EH (cell line): Measurements from ENCODE around the gene CBY1.

Experiments
- DNase-seq: peaks from one replicate; pipeline ENCODE4 v3.0.0-alpha.2; 2015; ENCODE audit warnings: low read depth

CBY1 gene

GRCh38 chr22:38700789-38701628 lies 44.6 kb downstream of the CBY1 start, which contains the start of gene JOSD1:
JOSD1 (minus strand) TSS chr22:38700943; CDS start chr22:38699987, 956 bp downstream.
- DNase-seq: peak; percentile 87

GRCh38 chr22:38704654-38705234 lies 48.3 kb downstream of the CBY1 start:
- no peak for DNase-seq

DNA sequence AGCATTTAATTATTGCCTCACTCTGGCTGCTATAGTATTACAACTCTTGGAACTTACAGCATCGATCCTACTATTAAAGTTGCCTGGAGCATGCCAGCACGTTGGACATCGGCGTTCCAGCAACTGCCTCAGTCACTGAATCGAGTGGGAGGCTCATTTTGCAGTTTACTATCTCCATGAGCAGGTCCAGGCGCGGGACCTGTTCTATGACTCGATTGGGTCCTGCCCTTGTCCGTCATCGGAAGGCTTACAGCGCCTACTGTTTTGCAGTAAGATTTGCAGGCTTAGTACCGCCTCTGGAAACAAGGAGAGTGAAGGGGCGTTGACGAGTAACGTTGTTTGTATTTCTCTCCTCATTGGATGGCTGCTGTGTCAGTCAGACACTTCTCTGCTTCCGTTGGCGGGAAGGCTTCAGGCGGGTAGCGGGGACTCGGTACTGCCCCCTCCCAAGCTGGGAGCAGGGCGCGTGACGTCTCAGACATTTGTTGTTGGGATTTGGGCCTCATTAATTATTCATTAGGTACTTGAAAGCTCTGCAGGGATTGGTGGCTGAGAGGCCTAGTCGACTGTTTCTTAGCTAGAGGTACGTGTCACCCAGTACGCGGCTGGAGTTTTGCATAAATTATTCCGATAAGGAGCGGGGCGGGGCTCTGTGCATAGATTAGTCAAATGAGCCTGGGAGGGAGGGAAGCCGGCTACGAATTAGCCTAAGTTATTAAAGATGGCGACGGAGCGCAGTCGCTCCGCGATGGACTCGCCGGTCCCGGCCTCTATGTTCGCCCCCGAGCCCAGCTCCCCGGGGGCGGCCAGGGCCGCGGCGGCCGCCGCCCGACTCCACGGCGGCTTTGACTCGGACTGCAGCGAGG lies 49.0 kb downstream of the CBY1 start, which contains the start of gene GTPBP1:
GTPBP1 (plus strand) TSS at position 710 of the 866 bp plus-strand sequence; CDS start at position 722, 12 bp downstream.
- peak; percentile 100 for DNase-seq

DNA sequence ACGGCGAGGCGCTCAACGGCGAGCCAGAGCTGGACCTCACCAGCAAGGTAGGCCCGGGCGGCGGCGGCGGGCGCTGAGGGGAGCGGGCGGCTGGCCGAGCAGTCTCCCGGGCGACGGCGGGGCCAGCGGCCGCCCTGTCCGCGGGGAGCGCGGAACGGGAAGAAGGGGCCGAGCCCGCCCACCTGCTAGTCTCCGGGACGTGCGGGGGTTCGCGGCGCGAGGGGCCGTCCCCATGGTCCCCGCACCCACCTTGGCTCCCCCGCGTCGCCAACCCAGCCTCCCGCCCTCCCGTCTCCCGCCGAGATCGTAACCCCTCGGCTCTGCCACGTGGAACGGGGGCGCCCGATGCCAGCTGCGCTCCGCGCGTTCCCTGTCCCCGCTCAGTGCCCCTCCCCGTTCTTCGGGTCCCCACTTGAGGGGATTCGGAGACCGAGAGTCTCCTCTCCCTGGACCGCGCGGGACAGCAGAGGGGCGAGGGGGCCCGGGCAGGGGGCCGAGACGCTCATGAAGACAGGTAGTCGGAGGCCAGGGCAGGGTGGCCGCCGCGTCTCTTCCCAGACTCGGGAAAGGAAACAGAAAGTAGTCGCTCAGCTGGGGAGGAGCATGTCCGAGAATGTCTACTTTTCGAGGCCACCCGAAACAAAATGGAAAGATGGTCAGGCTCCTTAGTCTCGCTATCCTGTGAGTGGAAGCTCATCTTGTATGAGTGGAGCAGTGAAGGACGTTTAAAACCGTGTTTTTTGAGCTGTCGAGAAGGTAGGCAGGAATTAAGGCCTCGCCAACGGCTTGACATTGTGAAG lies 49.9 kb downstream of the CBY1 start:
- DNase-seq: peak; percentile 60

DNA sequence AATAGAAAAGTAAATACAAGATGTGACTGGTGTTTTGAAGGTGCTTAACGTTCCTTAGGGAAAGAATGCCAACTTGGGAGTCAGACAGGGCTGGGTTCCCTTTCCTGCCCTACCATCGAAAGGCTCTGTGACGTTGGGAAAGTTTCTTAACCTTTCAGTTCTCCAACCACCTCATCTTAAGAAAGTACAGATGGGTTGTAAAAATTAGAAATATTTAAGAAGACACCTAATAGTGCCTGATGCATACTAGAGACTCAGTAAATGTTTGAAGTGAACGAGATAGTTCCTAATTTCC lies 50.4 kb downstream of the CBY1 start:
- DNase-seq: no peak

DNA sequence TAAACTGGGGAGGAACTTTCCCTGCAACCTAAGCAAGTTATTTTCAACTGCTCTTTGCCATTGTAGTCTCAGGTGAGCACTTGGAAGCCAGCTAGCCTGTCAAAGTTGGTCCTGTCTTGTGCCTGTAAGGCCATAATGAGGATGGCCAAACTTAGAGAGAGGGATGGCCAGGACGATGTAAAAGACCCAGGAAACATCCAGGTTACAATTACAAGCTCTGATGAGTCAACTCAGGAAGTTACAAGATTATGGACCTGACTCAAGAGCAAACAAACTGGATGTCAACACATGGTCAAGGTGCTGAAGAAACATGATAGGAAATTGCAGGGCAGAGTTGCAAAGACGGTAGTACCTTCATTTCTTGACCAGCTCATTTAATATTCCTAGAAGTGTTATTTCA lies 50.9 kb downstream of the CBY1 start:
- peak; percentile 36 for DNase-seq

DNA sequence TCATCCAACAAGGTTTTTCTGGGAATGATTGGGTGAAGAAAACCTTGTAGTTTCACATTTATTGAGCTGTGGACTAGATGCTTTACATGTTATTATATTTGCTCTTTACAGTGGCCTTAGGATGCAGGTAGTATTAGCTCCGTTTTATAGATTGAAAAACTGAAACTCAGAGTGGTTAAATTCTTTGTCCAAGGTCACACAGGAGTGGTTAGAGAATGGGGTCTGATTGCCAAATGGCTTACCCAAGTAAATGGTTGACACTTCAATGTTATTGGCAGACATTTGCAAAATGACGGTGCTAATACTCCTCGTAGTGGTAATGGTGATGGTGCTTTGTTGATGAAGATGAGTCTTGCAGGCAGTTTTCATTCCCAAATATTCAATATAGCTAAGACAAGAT lies 51.5 kb downstream of the CBY1 start:
- no peak for DNase-seq

GRCh38 chr22:38709306-38709705 lies 52.9 kb downstream of the CBY1 start:
- no peak for DNase-seq

- DNase-seq: no peak
These were observed 53.9 kb downstream of the CBY1 start for GRCh38 chr22:38710351-38710750.

DNA sequence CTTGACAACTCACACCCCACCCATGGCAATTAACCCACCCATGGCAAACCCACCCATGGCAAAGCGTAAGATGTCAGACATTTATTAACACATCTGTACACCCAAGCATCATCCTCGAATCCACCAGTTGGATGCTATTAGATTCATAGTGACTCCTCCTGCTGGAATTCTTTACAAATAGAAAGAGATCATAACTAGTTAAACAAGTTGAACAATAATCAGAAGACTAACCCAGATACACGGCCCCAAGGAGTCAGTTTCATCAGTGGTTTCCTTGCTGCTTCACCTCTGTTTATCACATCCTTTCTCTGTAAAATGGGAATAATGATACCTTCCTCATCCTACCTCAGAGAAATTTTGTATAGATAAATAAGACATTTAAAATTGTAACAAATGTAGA lies 54.4 kb downstream of the CBY1 start:
- no peak for DNase-seq

DNA sequence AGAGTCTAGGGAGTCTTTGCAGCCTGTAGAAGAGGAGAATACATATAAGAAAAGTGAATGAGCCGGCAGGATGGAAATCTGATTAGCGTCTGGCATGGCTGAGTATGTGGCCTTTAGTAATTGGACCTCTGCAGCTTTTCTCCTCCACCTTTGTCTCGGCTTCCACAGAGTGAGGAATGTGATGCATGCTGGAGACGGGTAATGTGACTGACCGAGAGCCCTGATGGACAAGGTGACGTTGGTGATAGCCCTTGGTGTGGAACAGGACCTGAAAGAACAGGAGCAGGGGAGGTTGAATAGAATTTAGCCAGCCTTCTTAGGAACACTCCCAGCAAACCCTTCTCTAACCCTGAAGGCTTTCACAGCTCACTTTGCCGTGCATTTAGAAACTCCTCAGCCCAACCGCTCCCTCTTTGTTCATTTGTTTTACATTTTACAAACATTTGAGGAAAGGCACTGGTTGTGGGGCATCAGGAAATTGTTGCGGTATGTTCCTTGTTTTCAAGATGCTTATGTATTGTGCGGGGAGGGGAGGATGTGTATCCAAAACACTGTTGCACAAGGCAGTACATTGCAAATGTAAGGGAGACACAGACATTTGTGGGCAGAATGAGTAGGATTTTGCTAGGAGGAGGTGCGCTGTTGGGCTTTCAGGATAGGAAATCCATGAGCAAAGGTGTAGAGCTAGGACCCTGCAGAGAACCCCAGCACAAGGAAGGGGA lies 56.2 kb downstream of the CBY1 start:
- DNase-seq: no peak

DNA sequence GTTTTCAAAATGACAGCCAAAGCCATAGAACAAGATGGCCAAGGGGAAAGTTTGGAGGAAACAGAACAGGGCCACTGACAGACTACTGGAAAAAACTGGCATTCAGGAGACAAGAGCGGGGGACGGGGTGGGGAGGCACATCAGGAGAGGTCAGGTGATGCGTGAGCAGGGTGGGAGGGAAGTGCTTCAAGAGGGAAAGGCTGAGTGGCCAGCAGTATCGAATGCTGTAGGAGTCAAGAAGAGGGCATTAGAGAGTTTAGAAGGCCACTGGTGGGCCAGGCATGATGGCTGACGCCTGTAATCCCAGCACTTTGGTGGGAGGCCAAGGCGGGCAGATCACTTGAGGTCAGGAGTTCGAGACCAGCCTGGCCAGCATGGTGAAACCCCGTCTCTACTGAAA lies 57.5 kb downstream of the CBY1 start:
- no peak for DNase-seq

DNA sequence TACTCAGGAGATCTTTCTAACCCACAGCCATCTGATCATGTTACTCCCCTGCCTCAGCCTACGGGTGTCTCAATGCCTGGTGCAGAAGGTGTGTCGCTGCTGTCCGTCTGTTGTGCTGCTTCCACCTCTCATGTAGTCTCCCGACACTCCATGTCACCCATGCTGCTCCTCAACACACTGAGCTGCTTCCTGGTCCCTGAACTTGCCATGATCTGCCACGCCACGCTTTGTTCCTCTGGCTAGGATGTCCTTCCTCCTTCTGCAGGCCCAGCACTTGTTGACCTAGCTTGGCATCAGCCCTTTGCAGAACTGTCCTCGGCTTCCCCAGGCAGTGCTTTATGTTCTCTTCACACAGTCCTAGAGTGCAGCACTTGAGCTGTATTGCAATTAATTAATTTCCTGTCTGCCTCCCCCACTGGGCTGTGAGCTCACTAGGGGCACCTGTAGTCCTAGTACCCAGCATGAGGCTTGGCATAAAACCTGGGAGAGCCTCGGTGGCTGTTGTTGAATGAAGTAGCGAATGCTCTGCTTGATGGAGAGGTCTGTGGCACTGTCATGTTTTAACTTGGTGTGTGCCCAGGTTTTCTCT lies 58.8 kb downstream of the CBY1 start:
- DNase-seq: no peak

- no peak for DNase-seq
These were observed 59.4 kb downstream of the CBY1 start for GRCh38 chr22:38715852-38716251.

- DNase-seq: no peak
These were observed 59.8 kb downstream of the CBY1 start for GRCh38 chr22:38716271-38716670.

DNA sequence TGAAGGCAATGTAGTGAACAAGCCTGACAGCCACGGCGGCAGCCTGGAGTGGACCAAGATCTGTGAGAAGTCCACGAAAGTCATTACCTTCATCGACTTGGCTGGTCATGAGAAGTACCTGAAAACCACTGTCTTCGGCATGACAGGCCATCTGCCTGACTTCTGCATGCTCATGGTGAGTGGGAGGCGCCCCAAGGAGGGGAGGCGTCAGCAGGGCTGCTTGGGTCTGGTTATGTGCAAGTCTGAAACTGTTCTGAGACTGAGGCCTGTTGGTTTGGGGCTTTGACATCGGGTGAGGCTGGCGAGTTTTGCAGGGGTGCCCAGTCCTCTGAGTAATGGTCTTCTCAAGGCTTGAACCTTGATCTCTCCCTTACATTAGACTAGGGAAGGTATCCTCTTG lies 60.4 kb downstream of the CBY1 start:
- DNase-seq: no peak

GRCh38 chr22:38717244-38717643 lies 60.8 kb downstream of the CBY1 start:
- DNase-seq: no peak

DNA sequence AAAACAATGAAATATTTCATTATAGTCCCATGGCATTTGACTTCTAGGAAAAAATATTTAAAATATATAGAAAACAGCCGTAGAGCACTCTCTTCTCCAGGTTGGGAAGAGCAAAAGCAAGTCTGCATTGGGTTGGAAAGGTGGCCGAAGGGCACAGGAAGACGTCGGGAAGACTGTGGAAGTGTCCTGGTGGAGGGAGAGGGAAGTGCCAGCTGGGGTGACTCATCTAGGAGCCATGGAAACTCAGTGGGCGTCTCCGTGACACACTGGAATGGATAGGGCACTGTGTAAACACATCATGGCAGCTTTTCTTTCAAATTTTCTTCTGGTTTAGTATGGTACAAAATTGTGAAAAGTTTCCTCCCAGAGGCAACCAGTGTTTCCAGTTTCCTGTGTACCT lies 62.0 kb downstream of the CBY1 start:
- peak; percentile 88 for DNase-seq

- no peak for DNase-seq
These were observed 62.8 kb downstream of the CBY1 start for GRCh38 chr22:38719196-38719595.

DNA sequence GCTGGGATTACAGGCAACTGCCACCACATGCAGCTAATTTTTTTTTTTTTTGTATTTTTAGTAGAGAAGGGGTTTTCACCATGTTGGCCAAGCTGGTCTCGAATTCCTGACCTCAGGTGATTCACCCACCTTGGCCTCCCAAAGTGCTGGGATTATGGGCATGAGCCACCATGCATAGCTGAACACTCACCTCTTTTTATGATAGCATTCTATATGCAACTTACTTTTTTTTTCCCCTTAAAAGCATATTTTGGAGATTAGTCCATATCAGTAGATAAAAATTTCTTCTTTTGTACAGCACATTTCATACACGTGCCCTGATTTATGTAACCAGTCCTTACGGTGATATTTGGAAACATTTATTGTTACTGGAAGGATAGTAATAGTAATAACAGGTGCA lies 63.9 kb downstream of the CBY1 start:
- no peak for DNase-seq

GRCh38 chr22:38721551-38721950 lies 65.1 kb downstream of the CBY1 start:
- no peak for DNase-seq
